Stomach (tissue), 4 donors: ENCODE results near the gene SLC29A3.

ENCODE experiments used
- CTCF ChIP-seq, 7 experiments: fragments of 450-650 bp in 4 of 7; fragments of 200-600 bp in 3 of 7; sonication (generic) in 3 of 7; IDR thresholded peaks; one replicate each; pipeline ENCODE4 v1.5.1; 2016 to 2019; ENCODE audit warnings: antibody characterized with exemption in 7 of 7, control low read depth in 2 of 7, mild to moderate bottlenecking in 1 of 7
- POLR2A ChIP-seq, 4 donors: fragments of 450-650 bp; IDR thresholded peaks; one replicate each; pipeline ENCODE4 v1.6.1; 2016; ENCODE audit warnings: antibody characterized with exemption in 4 of 4, control low read depth in 2 of 4, mild to moderate bottlenecking in 1 of 4, moderate library complexity in 1 of 4
- POLR2AphosphoS5 ChIP-seq, 3 donors: sonication (generic); formaldehyde crosslinking; IDR thresholded peaks; one replicate each; pipeline ENCODE4 v1.6.1; 2016; ENCODE audit warnings: antibody characterized with exemption in 3 of 3

DNA sequence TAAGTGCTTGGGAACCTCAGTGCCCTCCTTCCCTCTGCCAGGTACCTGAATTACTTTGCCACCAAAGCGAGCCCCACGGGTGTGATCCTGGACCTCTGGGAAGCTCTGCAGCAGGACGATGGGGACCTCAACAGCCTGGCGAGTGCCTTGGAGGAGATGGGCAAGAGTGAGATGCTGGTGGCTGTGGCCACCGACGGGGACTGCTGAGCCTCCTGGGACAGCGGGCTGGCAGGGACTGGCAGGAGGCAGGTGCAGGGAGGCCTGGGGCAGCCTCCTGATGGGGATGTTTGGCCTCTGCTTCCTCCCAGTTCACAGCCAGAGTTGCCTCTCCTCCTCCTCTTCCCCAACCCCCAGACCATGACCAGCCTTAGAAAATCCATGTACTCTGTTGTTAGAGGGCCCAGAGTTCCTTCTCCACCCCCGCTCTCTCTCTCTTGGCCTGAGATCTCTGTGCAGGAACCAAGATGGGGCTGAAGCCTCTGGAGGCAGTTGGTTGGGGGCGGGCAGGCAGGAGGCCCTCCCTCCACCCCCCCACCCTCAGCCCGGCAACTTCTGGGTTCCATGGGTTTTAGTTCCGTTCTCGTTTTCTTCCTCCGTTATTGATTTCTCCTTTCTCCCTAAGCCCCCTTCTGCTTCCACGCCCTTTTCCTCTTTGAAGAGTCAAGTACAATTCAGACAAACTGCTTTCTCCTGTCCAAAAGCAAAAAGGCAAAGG lies 19.8 kb upstream of the SLC29A3 start:
- TF ChIP-seq CTCF (IDR thresholded peaks at IDR 0.05) (no peak), POLR2A (IDR thresholded peaks at IDR 0.05) (no peak), POLR2AphosphoS5 (IDR thresholded peaks at IDR 0.05) (no peak)
